Fibroblast of pulmonary artery (primary cell): ENCODE data around the gene PTPA.

Source experiments
- DNase-seq: peaks from one replicate; pipeline ENCODE4 v3.0.0-alpha.2; 2010; ENCODE audit warnings: low read depth
- H3K4me3 ChIP-seq: replicated peaks from 2 replicates; pipeline ENCODE4 v1.5.1; 2011; ENCODE audit warnings: low read depth, mild to moderate bottlenecking, control low read depth, low read length, moderate library complexity
- TF ChIP-seq, protein P1 (sequence below): IDR thresholded peaks from 2 replicates; pipeline ENCODE4 v1.5.1; 2011; ENCODE audit warnings: mild to moderate bottlenecking, control low read depth, low read length, inconsistent platforms; ENCODE audit errors: missing control alignments

PTPA gene

GRCh38 chr9:129076640-129077037, 34.6 kb upstream of the PTPA start:
- no peak for DNase-seq
- TF ChIP-seq, protein P1, sequence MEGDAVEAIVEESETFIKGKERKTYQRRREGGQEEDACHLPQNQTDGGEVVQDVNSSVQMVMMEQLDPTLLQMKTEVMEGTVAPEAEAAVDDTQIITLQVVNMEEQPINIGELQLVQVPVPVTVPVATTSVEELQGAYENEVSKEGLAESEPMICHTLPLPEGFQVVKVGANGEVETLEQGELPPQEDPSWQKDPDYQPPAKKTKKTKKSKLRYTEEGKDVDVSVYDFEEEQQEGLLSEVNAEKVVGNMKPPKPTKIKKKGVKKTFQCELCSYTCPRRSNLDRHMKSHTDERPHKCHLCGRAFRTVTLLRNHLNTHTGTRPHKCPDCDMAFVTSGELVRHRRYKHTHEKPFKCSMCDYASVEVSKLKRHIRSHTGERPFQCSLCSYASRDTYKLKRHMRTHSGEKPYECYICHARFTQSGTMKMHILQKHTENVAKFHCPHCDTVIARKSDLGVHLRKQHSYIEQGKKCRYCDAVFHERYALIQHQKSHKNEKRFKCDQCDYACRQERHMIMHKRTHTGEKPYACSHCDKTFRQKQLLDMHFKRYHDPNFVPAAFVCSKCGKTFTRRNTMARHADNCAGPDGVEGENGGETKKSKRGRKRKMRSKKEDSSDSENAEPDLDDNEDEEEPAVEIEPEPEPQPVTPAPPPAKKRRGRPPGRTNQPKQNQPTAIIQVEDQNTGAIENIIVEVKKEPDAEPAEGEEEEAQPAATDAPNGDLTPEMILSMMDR: no peak
- H3K4me3 ChIP-seq: no peak overlapping the region

DNA sequence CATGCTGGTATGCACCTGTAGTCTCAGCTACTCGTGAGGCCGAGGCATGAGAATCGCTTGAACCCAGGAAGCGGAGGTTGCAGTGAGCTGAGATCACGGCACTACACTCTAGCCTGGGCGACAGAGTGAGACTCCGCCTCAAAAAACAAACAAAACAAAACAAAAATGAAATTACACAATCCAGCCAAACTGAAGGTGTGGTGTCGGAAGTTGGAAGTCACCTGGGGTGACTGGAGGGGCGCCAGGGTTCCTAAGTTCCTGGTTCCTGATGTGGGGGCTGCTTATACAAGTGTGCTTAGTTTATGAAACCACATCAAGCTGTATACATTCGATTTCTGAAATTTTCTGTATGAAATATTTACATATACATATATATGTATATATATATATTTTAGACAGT, 34.0 kb upstream of the PTPA start:
- no peak overlapping the region for H3K4me3 ChIP-seq
- TF ChIP-seq, protein P1: no peak
- DNase-seq: no peak

DNA sequence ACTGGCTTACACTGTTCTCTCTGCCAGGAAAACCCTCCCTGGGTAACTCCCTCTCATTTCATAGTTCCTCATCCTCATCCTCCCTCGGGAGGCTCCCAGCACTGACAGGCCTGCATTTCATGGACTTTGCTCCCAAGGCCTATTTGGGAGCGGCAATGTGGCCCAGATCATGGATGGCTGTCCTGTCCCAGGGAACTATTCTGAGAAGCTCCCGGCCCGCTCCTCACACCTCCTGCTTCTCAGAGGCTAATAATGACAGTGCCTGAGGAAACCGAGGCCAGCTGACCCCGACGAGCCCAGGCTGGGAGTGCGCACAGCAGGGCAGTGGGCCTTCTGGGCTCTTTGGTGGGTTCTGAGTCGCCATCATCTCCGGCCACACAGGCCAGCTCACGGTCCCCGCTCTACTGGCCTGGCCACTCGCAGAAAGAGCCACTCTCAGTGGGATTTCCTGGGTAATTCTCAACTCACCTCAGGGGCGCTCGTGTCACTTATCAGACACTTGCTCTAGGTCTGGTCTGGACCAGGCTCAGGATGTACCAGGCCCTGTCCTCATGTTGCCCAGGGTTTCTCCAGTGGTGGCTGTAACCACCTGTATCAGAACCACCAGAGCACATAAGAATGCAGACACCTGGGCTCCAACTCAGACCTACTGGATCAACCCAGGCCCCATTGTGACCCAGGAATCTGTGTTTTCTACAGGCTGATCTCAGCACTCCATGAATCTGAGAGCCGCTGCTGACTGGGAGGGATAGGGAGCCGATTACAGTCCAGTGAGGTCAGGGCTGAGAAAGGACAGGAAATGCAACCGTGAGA, 32.3 kb upstream of the PTPA start:
- DNase-seq: no peak
- no peak overlapping the region for H3K4me3 ChIP-seq
- TF ChIP-seq, protein P1: no peak

GRCh38 chr9:129079829-129080228, 31.4 kb upstream of the PTPA start:
- H3K4me3 ChIP-seq: peak overlapping the region; percentile 83

DNA sequence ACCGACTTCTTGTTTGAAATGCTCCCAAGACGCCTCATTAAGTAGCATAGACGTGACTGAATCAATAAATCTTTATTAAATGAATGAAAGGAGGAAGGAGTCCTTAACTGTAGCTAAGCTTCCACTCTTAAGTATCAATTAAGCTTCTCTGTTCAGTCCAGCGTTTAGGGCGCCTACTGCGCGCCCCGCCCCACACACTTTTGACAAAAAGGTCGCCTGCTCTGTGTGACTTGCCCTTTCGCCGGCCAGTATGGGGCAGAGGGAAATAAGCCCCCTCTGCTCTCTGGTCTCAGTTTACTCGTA, 31.0 kb upstream of the PTPA start:
- DNase-seq: no peak
- TF ChIP-seq, protein P1: no peak
- H3K4me3 ChIP-seq: peak overlapping the region; percentile 83

More at GRCh38 chr9:129079829-129080228, 31.4 kb upstream of the PTPA start:
- TF ChIP-seq, protein P1: no peak
- DNase-seq: no peak

- peak; percentile 99 for DNase-seq
- peak within 1 kb of the TSS; percentile 83 for H3K4me3 ChIP-seq
- TF ChIP-seq, protein P1: no peak
Observed at GRCh38 chr9:129080601-129081387, 30.4 kb upstream of the PTPA start, which contains the start of gene DOLPP1. DOLPP1 (plus strand) TSS chr9:129081111; CDS start chr9:129081132, 21 bp downstream.
